IPS DF 19.7 (cell line): ENCODE measurements around the gene C12orf76.
"Not testable (repeated sequence)": the region's sequence is repeated elsewhere in the genome, so short reads cannot be mapped to it uniquely, and the experiment has no call there.

Experiments
- DNase-seq: peaks from one replicate; pipeline ENCODE4 v3.0.0-alpha.2; 2013; ENCODE audit warnings: low read depth, low spot score

C12orf76 gene, protein sequence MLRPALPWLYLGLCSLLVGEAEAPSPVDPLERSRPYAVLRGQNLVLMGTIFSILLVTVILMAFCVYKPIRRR

GRCh38 chr12:110048242-110049027 lies at the start of gene C12orf76:
TSS of gene C12orf76 (minus strand) at chr12:110048522. CDS start at chr12:110048495, 27 bp downstream.
- peak; percentile 90 for DNase-seq

DNA sequence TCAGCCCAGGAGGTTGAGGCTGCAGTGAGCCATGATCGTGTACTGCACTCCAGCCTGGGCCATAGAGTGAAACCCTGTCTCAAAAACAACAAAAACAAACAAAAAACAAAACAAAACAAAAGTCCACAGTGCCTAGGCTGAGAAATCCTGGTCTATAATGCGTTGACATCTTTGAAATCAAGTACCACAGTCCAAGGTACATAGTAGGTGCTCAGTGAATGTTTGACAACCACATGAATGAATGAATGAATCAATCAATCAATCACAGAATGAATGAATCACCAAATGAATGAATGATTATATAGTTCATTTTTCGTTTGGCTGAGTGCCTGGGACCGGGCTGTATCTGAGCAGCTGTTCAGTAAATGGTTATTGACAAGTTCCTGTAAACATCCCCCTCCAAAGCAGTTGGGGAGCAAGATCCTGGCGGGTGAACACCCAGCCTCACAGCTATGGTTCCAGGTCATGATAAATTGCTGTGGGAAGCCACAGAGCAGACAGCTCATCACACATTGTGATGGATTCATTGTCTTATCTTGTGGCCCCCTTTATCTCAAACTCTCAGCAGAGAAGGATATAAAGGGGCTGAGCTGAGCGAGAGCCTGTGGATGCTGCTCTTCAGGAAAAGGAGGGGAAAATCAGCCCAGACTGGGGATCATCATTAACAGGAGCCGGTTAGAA lies 45.4 kb upstream of the C12orf76 start:
- DNase-seq = no peak

- DNase-seq = no peak
Measured at GRCh38 chr12:110091136-110091711, 42.9 kb upstream of the C12orf76 start.

GRCh38 chr12:110090266-110091135 lies 42.2 kb upstream of the C12orf76 start:
- DNase-seq = no peak

GRCh38 chr12:110088936-110089335 lies 40.6 kb upstream of the C12orf76 start:
- no peak for DNase-seq

DNA sequence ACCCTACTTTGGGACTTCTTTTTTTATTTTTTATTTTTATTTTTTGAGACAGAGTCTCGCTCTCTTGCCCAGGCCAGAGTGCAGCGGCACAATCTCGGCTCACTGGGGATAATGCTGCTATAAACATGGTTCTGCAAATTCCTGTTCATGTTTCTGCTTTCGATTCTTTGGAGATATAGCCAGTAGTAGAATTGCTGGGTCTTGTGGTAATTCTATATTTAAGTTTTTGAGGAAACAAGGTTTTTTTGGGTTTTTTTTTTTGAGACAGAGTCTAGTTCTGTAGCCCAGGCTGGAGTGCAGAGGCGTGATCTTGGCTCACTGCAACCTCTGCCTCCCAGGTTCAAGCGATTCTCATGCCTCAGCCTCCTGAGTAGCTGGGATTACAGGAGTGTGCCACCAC lies 39.9 kb upstream of the C12orf76 start:
- not testable (repeated sequence) for DNase-seq

DNA sequence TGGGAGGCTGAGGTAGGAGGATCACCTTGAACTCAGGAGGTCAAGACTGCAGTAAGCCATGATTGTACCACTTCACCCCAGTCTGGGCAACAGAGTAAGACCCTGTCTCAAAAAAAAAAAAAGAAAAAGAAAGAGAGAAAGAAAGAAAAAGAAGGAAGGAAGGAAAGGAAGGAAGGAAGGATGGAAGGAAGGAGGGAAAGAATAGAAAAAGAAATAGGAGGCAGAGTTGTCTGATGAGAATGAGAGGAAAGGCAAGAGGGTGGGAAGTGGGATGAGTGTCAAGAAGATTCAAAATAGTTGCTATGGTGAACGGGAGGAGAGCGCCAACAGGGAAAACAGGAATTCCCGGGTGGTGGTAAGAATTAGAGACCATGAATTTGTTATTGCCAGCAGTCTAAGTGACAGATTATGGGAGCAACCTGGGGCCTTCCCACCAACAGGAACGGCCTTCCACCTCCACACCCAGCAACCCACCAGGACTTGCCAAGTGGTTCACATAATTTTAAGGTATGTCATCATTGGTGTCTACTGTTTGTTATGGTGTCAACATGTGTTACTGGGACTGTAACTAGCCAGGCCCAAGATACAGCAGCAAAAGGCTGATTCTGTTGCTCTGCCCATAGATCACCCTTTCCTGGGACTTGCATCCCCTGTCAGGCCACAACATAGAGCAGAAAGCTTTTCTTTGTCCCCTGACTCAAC lies 36.1 kb upstream of the C12orf76 start:
- DNase-seq = no peak

GRCh38 chr12:110080410-110080809 lies 32.1 kb upstream of the C12orf76 start:
- DNase-seq = no peak

GRCh38 chr12:110079477-110080400 lies 31.4 kb upstream of the C12orf76 start:
- DNase-seq = no peak

GRCh38 chr12:110077800-110078199 lies 29.5 kb upstream of the C12orf76 start:
- no peak for DNase-seq

DNA sequence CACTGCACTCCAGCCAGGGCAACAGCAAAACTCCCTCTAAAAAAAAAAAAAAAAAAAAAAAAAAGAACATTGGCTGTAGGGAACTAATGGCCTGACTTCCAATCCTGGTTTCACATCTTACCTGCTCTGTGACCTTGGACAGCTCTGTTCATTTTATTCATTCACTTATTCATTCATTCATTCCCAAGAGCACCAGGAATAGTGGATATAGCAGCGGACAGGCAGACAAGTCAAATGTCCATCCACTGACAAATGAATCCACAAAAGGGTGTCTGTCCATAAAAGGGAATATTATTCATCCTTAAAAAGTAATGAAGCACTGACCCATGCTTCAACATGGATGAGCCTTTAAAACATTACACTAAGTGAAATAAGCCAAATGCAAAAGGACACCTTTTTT lies 27.6 kb upstream of the C12orf76 start:
- DNase-seq = no peak

DNA sequence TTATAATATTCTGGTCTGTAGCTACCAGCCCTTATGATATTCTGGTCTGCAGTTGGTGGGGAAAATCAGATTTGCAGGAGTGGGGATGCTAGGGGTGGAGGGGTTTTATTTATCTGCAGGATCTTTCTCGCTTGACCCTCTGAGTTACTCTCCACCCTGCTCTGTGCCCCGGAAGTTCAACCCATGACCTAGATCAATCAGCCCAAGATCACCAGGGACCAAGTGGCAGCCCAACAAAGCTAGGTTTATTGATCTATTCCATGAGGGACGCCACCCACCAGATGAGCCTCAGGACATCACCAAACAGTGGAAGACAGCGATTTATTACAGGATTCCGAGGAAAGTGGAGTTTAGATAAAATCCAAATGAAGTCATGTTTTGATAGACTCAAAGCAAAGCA lies 25.8 kb upstream of the C12orf76 start:
- DNase-seq = no peak

DNA sequence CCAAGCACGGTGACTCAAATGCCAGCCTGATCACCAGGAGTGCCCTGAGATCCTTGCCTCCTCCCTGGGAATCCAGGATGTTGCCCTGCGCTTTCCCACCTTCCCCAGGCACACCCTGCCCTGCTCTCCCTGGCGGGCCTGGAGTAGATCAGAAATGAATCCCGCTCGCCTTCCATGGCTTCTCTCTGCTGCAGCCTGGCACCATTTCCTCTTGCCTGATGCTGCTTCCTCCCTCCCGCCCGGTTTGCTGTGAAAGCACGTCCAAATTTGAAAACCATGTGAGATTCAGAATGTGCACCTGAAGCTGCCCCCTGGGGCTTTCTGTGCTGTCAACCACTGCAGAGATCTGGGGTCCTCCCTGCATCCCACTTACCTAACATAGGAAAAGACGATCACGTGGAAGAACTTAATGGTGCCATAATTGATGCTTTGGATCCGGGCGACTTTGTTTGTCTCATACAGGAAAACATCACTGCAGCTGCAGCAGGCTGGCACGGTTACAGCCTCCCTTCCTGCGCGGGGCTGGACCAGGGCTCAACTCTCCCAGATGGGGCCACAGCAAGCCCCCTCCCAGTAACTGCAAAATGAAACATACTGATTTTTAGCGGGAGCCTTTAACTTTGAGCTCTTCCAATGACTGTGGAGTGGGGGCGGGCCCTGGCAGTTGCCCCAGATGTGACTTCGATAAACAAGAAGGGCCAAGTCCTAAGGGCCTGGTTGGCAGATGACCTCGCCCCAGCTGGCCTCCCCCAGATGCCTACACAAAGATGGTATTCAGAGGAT lies 24.9 kb upstream of the C12orf76 start:
- no peak for DNase-seq

GRCh38 chr12:110072636-110073035 lies 24.3 kb upstream of the C12orf76 start:
- not testable (repeated sequence) for DNase-seq

DNA sequence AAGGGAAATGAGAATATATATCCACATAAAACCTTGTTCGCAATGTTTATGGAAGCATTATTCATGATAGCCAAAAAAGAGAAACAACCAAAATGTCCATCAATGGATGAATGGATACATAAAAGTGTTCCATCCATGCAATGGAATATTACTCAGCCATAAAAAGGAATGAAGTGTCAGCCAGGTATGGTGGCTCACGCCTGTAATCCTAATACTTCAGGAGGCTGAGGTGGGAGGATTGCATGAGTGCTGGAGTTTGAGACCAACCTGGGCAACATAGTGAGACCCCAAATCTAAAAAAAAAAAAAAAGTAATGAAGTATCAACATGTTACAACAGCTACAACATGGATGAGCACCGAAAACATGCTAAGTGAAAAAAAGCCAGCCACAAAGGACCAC lies 23.6 kb upstream of the C12orf76 start:
- DNase-seq = no peak

DNA sequence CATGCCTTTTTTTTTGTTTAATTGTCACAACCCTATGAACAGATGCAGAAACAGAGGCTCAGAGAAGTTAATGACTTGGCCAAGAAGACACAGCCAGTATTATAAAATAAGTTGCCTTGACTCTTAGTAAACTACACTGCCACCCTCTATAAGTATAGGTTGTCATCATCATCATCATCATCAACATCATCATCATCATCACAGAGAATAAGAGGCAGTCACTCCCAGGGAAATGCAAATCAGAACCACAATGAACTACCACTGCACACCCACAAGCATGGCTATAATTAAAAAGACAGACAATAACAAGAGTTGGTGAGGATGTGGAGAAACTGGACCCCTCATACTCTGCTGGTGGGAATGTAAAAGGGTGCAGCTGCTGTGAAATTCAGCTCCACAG lies 23.2 kb upstream of the C12orf76 start:
- no peak for DNase-seq

- no peak for DNase-seq
Measured at GRCh38 chr12:110068654-110069053, 20.3 kb upstream of the C12orf76 start.

GRCh38 chr12:110068115-110068514 lies 19.8 kb upstream of the C12orf76 start:
- DNase-seq = not testable (repeated sequence)

DNA sequence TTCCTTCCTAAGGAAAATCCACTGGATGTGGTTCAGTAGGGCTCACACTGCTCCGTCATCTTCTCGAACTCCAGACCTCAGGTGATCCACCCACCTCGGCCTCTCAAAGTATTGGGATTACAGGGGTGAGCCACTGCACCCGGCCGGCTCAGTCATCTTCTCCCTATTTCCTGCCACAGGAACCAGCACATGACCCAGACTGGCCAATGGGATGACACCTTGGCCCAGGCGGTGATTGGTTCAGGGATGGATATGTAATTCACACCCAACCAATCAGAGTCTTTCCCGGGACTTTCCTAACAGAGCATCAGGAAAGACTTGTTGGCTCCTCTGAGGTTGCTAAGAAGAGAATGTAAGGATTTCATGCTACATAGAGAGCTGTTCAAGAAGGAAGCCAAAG lies 19.2 kb upstream of the C12orf76 start:
- DNase-seq = no peak
